H7 (cell line): Measurements from ENCODE around the gene POLD2. TPM values are rescaled to one million over a fixed set of nuclear protein-coding genes. Genes with fewer than 3 reads are reported as not detected.
"Not testable (repeated sequence)": the region's sequence is repeated elsewhere in the genome, so short reads cannot be mapped to it uniquely, and the experiment has no call there.

ENCODE experiments used
- DNase-seq: peaks from one replicate; pipeline ENCODE4 v3.0.0; 2012
- H3K27me3 ChIP-seq: 2 replicates; pipeline ENCODE4 v1.6.0; 2011; ENCODE audit warnings: mild to moderate bottlenecking, low read length; ENCODE audit not compliant: control insufficient read depth, insufficient read depth
- H3K36me3 ChIP-seq: replicated peaks from 2 replicates; pipeline ENCODE4 v1.5.1; 2011; ENCODE audit warnings: low read length; ENCODE audit not compliant: control insufficient read depth, insufficient read depth
- H3K4me3 ChIP-seq: 2 replicates; pipeline ENCODE4 v1.5.1; 2011; ENCODE audit warnings: low read depth, mild to moderate bottlenecking, control low read depth, low read length, moderate library complexity; ENCODE audit not compliant: insufficient read depth
- total RNA-seq: library from RNA; depleted of rRNA; stranded (reverse); fragments of >200 nt; shearing (Covaris generic); gene quantifications from 2 replicates; pipeline ENCODE4 v1.2.3, GENCODE V29; 2014

The POLD2 gene
- total RNA-seq, 1 experiment from 2014 or later: 134 TPM

GRCh38 chr7:44134943-44135628, 11.7 kb upstream of the POLD2 start:
- no peak for DNase-seq
- Histone ChIP-seq H3K27me3 (no peaks in the 10 kb centered on the region), H3K36me3 (no peaks in the 10 kb centered on the region), H3K4me3 (no peak overlapping the region)

- Histone ChIP-seq H3K27me3 (no peaks in the 10 kb centered on the region), H3K4me3 (no peak overlapping the region), H3K36me3 (no peaks in the 10 kb centered on the region)
- DNase-seq: no peak
These were observed 9.9 kb upstream of the POLD2 start for GRCh38 chr7:44133295-44133694.

DNA sequence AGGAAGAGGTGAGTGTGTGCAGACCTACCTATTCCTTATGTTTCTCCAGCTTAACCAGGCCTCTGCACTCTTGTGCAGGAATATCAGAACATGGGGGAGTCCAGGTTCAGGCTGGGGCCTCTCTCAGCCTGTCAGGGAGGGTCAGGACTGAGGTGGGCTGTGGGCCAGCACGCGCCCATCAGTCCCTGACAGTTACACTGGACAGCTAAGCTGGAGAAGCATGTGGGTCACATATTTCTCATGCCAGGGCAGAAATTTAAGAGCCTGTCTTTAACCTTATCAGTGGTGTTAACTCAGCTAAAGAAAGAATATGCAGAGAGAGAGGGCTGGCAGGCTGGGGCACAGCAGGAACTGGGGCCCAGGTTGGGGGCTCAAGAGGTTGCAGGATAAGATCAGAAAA, 8.7 kb upstream of the POLD2 start:
- peaks cover 1% of the 10 kb centered on the region; the same call in 1 of the 2 replicates for H3K27me3 ChIP-seq
- no peaks in the 10 kb centered on the region for H3K36me3 ChIP-seq
- no peak for DNase-seq
- H3K4me3 ChIP-seq: no peak overlapping the region

GRCh38 chr7:44131173-44132029, 8.1 kb upstream of the POLD2 start:
- H3K4me3 ChIP-seq: no peak overlapping the region
- peak; percentile 76 for DNase-seq
- no peaks in the 10 kb centered on the region for H3K36me3 ChIP-seq
- peaks cover 1% of the 10 kb centered on the region; the same call in 1 of the 2 replicates for H3K27me3 ChIP-seq

DNA sequence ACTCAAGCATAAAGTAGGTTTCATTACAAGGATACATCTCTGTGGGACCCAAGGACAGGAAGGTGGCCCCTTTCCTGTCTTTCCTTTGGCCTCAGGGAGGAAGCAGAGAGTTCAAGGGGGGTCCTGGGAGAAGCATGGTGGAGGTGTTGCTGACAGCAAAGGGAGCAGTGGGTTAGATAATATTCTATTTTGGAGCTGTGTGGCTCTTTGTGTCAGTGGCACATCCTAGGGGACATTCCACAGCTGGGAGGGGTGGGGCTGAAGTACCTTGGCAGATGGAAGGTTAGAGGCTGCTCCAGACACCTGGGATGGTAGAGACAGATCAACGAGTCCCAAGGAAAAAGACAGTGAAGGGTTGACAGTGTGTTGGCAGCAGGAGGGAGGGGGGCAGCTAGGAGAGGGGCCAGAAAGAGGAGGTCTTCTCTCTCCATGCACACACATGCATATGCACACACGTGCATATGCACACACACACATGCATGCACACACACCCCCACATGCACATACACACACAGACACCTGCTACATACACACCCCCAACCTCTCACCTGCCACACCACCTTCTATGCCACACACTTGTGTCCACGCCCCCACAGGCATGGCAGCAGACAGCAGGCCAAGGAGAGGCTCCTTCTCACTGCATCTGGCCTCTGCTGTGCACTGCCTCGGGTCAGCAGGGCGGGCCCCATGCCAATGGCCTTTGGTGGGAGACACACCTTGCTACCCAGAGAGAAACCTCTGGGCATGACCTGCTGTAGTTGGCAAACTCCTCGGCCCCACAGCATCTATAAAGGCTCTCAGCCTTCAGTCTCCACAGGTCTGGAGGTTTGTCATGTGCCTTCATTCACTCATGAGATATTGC, 5.6 kb upstream of the POLD2 start:
- Histone ChIP-seq H3K36me3 (no peaks in the 10 kb centered on the region), H3K4me3 (no peak overlapping the region), H3K27me3 (peaks cover 7% of the 10 kb centered on the region)
- no peak for DNase-seq

GRCh38 chr7:44127161-44127560, 3.8 kb upstream of the POLD2 start:
- H3K36me3 ChIP-seq: no peaks in the 10 kb centered on the region
- no peak for DNase-seq
- H3K27me3 ChIP-seq: peaks cover 10% of the 10 kb centered on the region
- H3K4me3 ChIP-seq: no peak overlapping the region

DNA sequence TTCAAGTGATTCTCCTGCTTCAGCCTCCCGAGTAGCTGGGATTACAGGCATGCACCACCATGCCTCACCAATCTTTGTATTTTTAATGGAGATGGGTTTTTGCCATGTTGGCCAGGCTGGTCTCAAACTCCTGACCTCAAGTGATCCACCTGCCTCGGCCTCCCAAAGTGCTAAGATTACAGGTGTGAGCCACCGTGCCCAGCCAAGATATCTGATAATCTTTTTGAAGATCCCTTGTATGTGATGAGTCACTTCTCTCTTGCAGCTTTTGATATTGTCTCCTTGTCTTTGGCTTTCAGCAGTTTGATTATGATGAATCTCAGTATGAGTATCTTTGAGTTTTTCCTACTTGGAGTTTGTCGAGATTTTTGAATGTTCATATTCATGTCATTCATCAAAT, 3.2 kb upstream of the POLD2 start:
- not testable (repeated sequence) for DNase-seq, H3K27me3 ChIP-seq, H3K36me3 ChIP-seq, H3K4me3 ChIP-seq

DNA sequence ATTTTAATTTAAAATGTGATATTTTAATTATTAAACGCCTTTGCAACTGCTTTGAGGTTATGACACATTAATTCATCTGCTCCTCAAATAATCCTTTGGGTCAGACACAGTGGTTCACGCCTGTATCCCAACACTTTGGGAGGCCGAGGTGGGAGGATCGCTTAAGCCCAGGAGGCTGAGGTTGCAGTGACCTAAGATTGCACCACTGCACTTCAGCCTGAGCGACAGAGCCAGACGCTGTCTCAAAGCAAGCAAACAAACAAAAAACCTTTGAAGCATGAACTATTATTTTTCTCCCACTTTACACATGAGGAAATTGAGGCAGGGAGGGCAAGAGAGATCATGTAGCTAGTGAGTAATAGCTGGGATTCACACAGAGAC, 1.5 kb upstream of the POLD2 start:
- H3K27me3 ChIP-seq: peaks cover 10% of the 10 kb centered on the region
- no peak for DNase-seq
- H3K4me3 ChIP-seq: no peak overlapping the region
- peaks cover 10% of the 10 kb centered on the region for H3K36me3 ChIP-seq

DNA sequence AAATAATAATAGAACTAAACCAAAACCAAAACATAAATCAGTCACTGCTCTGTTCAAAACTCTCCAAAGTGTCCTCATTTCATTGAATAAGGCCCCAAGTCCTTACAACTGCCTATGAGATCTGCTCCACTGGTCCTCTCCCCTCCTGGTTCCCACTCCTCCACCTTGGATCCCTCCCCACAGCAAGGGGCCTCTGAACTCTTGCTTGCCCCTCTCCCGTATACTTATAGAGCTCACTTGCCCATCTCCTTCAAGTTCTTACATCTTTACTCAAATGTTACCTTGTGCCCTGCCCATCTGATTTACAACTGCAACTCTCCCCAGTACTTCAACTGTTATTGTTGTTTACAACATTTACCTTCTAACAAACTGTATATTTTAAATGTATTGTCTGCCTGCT, 819 bp downstream of the POLD2 start:
- no peak for DNase-seq
- Histone ChIP-seq H3K4me3 (peak overlapping the region; percentile 93), H3K27me3 (peaks cover 8% of the 10 kb centered on the region), H3K36me3 (peaks cover 19% of the 10 kb centered on the region)

GRCh38 chr7:44121761-44122420, 1.5 kb downstream of the POLD2 start:
- peaks cover 8% of the 10 kb centered on the region for H3K27me3 ChIP-seq
- H3K4me3 ChIP-seq: no peak overlapping the region
- H3K36me3 ChIP-seq: peaks cover 23% of the 10 kb centered on the region
- no peak for DNase-seq

DNA sequence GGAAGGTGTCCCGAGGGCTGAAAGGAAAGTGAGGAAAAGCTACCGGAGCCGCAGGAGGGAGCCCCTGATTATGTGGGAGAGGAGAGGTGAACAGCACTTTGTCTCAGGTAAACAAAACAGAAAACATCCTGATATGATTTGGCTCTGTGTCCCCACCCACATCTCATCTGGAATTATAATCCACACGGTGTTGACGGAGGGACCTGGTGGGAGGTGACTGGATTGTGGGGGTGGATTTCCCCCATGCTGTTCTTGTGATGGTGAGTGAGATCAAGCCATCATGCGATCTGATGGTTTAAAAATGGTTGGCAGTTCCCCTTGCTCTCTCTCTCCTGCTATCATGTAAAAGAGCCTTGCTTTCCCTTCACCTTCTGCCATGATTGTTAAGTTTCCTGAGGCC, 3.0 kb downstream of the POLD2 start:
- no peak for DNase-seq
- Histone ChIP-seq H3K36me3 (peaks cover 26% of the 10 kb centered on the region), H3K4me3 (no peak overlapping the region), H3K27me3 (peaks cover 8% of the 10 kb centered on the region)

- Histone ChIP-seq H3K27me3 (peaks cover 7% of the 10 kb centered on the region), H3K4me3 (no peak overlapping the region), H3K36me3 (peaks cover 29% of the 10 kb centered on the region)
- no peak for DNase-seq
These were observed 3.4 kb downstream of the POLD2 start for GRCh38 chr7:44119829-44120380.

DNA sequence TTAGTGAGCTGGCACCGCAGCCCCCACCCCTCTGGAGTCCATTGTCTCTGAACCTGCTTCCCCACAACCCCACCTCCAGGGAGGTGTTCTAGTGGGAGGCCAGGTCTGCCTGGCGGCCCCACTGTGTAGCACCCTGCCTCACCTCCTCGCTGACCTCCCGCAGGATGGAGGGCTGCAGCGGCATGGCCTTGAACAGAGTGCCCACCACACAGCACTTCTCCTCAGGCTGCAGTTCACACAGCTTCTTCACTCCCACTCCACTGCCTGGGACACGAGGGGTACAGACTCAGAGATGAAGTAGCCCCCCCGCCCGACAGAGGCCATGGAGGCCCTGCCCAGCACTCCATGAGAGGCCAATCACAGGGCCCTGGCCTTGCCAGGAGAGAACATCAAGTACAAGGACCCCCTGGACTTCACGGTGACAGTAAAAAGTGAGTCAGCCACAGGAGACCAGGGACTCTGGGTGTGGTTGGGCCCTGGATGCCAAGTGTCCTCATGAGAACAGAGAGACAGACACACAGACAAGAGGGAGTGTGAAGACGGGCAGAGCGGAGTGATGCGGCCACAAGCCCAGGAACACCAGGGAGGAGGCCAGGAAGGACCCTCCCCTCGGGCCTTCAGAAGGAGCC, 5.4 kb downstream of the POLD2 start:
- Histone ChIP-seq H3K4me3 (no peak overlapping the region), H3K36me3 (peaks cover 35% of the 10 kb centered on the region), H3K27me3 (no peaks in the 10 kb centered on the region)
- no peak for DNase-seq
